Thoracic aorta endothelial cell (primary cell): ENCODE data around the gene MAZ. TPM values are rescaled to one million over a fixed set of nuclear protein-coding genes. Genes with fewer than 3 reads are reported as not detected.

ENCODE experiments used
- small RNA-seq: library from RNA; depleted of rRNA; stranded (forward); fragments of <200 nt; gene quantifications from one replicate; pipeline ENCODE3, GENCODE V24; 2012
- total RNA-seq: library from RNA; depleted of rRNA; stranded (reverse); fragments of >200 nt; gene quantifications from 2 replicates; pipeline ENCODE4 v1.2.3, GENCODE V29; 2012

MAZ gene
- 191 and 192 TPM in 2 replicates for total RNA-seq

GRCh38 chr16:29806099-29806579 is at the start of gene MAZ:
Gene MAZ (plus strand): TSS chr16:29806529. CDS start chr16:29806702, 173 bp downstream.

GRCh38 chr16:29777576-29778350 is 28.6 kb upstream of the MAZ start, which contains the start of gene ZG16:
Gene ZG16 (plus strand): TSS chr16:29778256. CDS start chr16:29779267, 1,011 bp downstream.

GRCh38 chr16:29790183-29790948 is 16.0 kb upstream of the MAZ start, which contains the start of gene KIF22:
Gene KIF22 (plus strand): TSS chr16:29790751. CDS start chr16:29790760, 9 bp downstream.

GRCh38 chr16:29811896-29812665 is 5.8 kb downstream of the MAZ start, which contains the start of gene PRRT2:
Gene PRRT2 (plus strand): TSS chr16:29812193. CDS start chr16:29813055, 862 bp downstream.

GRCh38 chr16:29815793-29816693 is 9.7 kb downstream of the MAZ start, which contains the start of gene PAGR1:
Gene PAGR1 (plus strand): TSS chr16:29816152. CDS start chr16:29816526, 374 bp downstream.

GRCh38 chr16:29820271-29820701 is 14.0 kb downstream of the MAZ start, which contains the start of gene MVP:
Gene MVP (plus strand): TSS chr16:29820462. CDS start chr16:29830550, 10,088 bp downstream.

Small RNA genes lying within 50 kb of the gene (small RNA-seq; reads per million reads assigned to genes)
- gene AC009133.6 (not detected), gene AC120114.4 (not detected)

Other genes with a start within 250 kb of the MAZ start
- gene SPN, start 143.3 kb upstream of the MAZ start, total RNA-seq = not detected in 2 replicates
- 0.07 TPM in 1 of 2 replicates, not detected in the other for gene QPRT, start 127.3 kb upstream of the MAZ start, total RNA-seq
- gene C16orf54, start 60.5 kb upstream of the MAZ start, total RNA-seq = not detected in 2 replicates
- not detected in 2 replicates for gene ZG16, start 28.3 kb upstream of the MAZ start, total RNA-seq
- gene KIF22, start 15.8 kb upstream of the MAZ start, total RNA-seq = 58.8 and 85.1 TPM in 2 replicates
- gene PRRT2, start 5.7 kb downstream of the MAZ start, total RNA-seq = 1.3 and 1.8 TPM in 2 replicates
- gene PAGR1, start 9.6 kb downstream of the MAZ start, total RNA-seq = 25.6 and 26.3 TPM in 2 replicates
- 153 and 184 TPM in 2 replicates for gene MVP, start 13.9 kb downstream of the MAZ start, total RNA-seq
- gene CDIPT, start 56.7 kb downstream of the MAZ start, total RNA-seq = 52.1 and 73.6 TPM in 2 replicates
- 1.2 and 1.4 TPM in 2 replicates for gene SEZ6L2, start 93.0 kb downstream of the MAZ start, total RNA-seq
- gene ASPHD1, start 94.0 kb downstream of the MAZ start, total RNA-seq = 0.93 TPM in 2 replicates
- gene KCTD13, start 119.7 kb downstream of the MAZ start, total RNA-seq = 10.5 and 11.6 TPM in 2 replicates
- 55.5 and 59.8 TPM in 2 replicates for gene TMEM219, start 155.6 kb downstream of the MAZ start, total RNA-seq
- 91.9 and 96.3 TPM in 2 replicates for gene TAOK2, start 167.3 kb downstream of the MAZ start, total RNA-seq
- 7.3 and 8.1 TPM in 2 replicates for gene HIRIP3, start 189.1 kb downstream of the MAZ start, total RNA-seq
- gene INO80E, start 189.7 kb downstream of the MAZ start, total RNA-seq = 37.9 and 42.9 TPM in 2 replicates
- 0.13 and 0.22 TPM in 2 replicates for gene DOC2A, start 204.5 kb downstream of the MAZ start, total RNA-seq
- not detected in 2 replicates for gene C16orf92, start 216.7 kb downstream of the MAZ start, total RNA-seq
- 0.07 and 0.13 TPM in 2 replicates for gene TLCD3B, start 224.7 kb downstream of the MAZ start, total RNA-seq